ENCODE results near the gene EEF2K. TPM values are rescaled to one million over a fixed set of nuclear protein-coding genes. Genes with fewer than 3 reads are reported as not detected.
A peak's percentile ranks its signal among the peaks of the same experiment; 100 is the strongest.
"Not testable (repeated sequence)": the region's sequence is repeated elsewhere in the genome, so short reads cannot be mapped to it uniquely, and the experiment has no call there.

The EEF2K gene
- total and polyA plus RNA-seq, 2 of the 13 experiments (the other 11 are each of a cell fraction or from before 2014, with no cell fraction given), result 22.0 to 23.8 TPM

DNA sequence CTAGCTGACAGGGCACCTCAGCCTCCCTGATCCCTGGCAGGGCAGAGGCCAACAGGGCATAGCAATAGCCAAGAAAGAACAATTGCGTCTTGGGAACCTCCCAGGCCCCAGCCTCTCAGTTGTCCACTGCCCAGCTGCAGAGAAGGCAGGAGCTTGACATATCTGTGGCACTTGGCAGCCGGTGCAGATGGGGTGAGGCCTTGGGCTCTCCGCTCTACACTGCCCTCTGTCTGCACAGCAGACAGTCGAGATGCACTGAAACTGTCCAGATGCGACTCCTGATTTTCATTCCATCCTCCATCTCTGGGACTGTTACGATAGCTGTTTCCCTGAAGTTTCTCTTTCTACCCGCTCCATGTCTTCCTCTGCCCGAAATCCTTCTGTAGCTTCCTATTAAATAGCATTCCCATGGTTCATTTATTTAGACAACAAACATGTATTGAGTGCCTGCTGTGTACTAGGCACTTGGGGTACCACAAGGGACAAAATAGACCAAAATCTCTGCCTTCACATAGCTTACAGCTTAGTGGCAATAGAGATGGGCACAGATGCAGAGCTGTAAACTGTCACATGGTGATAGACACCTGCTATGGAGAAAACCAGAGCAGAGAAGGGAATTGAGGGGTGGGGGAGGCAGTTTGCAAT lies 94.5 kb downstream of the EEF2K start (continued):
- 0 out of 2 replicates have a peak, but pooled peaks have one; percentile 19 for TF ChIP-seq HDAC1 (CRISPR knock-in tag; IDR thresholded peaks at IDR 0.05)
- TF ChIP-seq ZNF136 (CRISPR knock-in tag; IDR thresholded peaks at IDR 0.05; ENCODE audit: low read depth), result no peak
- 0 out of 2 replicates have a peak, but pooled peaks have one; percentile 57 for TF ChIP-seq ZNF274 (CRISPR knock-in tag; IDR thresholded peaks at IDR 0.05)
- TF ChIP-seq, protein P1, sequence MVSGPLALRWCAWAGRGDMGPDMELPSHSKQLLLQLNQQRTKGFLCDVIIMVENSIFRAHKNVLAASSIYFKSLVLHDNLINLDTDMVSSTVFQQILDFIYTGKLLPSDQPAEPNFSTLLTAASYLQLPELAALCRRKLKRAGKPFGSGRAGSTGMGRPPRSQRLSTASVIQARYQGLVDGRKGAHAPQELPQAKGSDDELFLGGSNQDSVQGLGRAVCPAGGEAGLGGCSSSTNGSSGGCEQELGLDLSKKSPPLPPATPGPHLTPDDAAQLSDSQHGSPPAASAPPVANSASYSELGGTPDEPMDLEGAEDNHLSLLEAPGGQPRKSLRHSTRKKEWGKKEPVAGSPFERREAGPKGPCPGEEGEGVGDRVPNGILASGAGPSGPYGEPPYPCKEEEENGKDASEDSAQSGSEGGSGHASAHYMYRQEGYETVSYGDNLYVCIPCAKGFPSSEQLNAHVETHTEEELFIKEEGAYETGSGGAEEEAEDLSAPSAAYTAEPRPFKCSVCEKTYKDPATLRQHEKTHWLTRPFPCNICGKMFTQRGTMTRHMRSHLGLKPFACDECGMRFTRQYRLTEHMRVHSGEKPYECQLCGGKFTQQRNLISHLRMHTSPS (CRISPR knock-in tag; IDR thresholded peaks at IDR 0.05; ENCODE audit: low read depth), result 0 out of 2 replicates have a peak, but pooled peaks have one; percentile 46
- TF ChIP-seq, protein P2, sequence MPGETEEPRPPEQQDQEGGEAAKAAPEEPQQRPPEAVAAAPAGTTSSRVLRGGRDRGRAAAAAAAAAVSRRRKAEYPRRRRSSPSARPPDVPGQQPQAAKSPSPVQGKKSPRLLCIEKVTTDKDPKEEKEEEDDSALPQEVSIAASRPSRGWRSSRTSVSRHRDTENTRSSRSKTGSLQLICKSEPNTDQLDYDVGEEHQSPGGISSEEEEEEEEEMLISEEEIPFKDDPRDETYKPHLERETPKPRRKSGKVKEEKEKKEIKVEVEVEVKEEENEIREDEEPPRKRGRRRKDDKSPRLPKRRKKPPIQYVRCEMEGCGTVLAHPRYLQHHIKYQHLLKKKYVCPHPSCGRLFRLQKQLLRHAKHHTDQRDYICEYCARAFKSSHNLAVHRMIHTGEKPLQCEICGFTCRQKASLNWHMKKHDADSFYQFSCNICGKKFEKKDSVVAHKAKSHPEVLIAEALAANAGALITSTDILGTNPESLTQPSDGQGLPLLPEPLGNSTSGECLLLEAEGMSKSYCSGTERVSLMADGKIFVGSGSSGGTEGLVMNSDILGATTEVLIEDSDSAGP (CRISPR knock-in tag; IDR thresholded peaks at IDR 0.05; ENCODE audit: borderline replicate concordance), result peak; percentile 27; the same call in 1 of the 2 replicates
- no peak for TF ChIP-seq KAT8 (CRISPR knock-in tag; IDR thresholded peaks at IDR 0.05)

DNA sequence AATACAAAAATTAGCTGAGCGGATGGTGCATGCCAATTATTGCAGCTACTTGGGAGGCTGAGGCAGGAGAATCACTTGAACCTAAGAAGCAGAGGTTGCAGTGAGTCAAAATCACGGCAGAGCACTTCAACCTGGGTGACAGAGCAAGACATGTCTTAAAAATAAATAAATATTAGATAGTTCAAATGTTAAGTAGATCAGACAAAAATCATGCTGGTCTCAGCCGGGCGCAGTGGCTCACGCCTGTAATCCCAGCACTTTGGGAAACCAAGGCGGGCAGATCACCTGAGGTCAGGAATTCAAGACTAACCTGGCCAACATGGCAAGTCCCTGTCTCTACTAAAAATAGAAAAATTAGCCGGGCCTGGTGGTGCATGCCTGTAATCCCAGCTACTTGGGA lies 95.3 kb downstream of the EEF2K start:
- Histone ChIP-seq H4K20me1 (ENCODE audit: insufficient read depth, low read length) (peaks cover 61% of the 10 kb centered on the region), H3K79me2 (ENCODE audit: insufficient read depth, low read length) (peaks cover 66% of the 10 kb centered on the region), H3K36me3 (replicated peaks in 1 of 2; ENCODE audit: control insufficient read depth in 1 of 2, insufficient read depth in 2 of 2, low read length in 2 of 2) (peaks cover 34 to 51% of the 10 kb centered on the region in 2 experiments), H3K4me1 (ENCODE audit: insufficient read depth, low read length) (peaks cover 30% of the 10 kb centered on the region)
- H3K27ac ChIP-seq (ENCODE audit: extremely low read length, insufficient read depth, low read length); H2AFZ ChIP-seq (ENCODE audit: low read length); ATAC-seq; intact Hi-C loops (cut with micrococcal nuclease; ENCODE audit: unreplicated experiment); H3K4me3 ChIP-seq (replicated peaks in 1 of 3; ENCODE audit: insufficient read depth in 1 of 3, low read depth in 2 of 3, low read length in 3 of 3); BruUV-seq (replicated peaks); DNase-seq (ENCODE audit: low spot score); in situ Hi-C loops (cut with HindIII; ENCODE audit: extremely low pct_ligation_motif_present, low pct_unique_long_range_greater_than_20kb); H3K9me3 ChIP-seq (ENCODE audit: low read length); H3K27me3 ChIP-seq (ENCODE audit: control insufficient read depth in 1 of 2, insufficient read depth in 2 of 2, low read length in 2 of 2); FAIRE-seq; H3K9ac ChIP-seq (ENCODE audit: insufficient read depth, low read depth, low read length); H3K4me2 ChIP-seq (ENCODE audit: low read depth, low read length): not testable (repeated sequence)
- 96% methylated on average over 7 of the region's 7 CpGs for WGBS (ENCODE audit: low lambda C conversion rate)
- POLR2A ChIA-PET, result interaction anchor here (1.4 kb wide), 1 partner anchor 74 kb away, joined by 4 read pairs; no protein-coding TSS in a partner anchor
- TF ChIP-seq GABPB1 (CRISPR knock-in tag; IDR thresholded peaks at IDR 0.05) (0 out of 2 replicates have a peak, but pooled peaks have one; percentile 14), RBFOX2 (IDR thresholded peaks at IDR 0.05; ENCODE audit: low read depth, low read length) (peak; percentile 21; the same call in 1 of the 2 replicates)
- CTCF ChIA-PET (ENCODE audit: low intra/inter-chr PET ratio, low total read pairs), result interaction anchor here (1.5 kb wide), 1 partner anchor 105 kb away, joined by 7 read pairs; no protein-coding TSS in a partner anchor

Measured in HepG2 (cell line).